ENCODE measurements around the gene FBXO8.

FBXO8 gene

GRCh38 chr4:174215961-174216680 is 67.3 kb downstream of the FBXO8 start:
- Mint-ChIP-seq H3K4me3 (peak overlapping the region; percentile 20 to 43), H3K27ac (peak overlapping the region; percentile 70)

DNA sequence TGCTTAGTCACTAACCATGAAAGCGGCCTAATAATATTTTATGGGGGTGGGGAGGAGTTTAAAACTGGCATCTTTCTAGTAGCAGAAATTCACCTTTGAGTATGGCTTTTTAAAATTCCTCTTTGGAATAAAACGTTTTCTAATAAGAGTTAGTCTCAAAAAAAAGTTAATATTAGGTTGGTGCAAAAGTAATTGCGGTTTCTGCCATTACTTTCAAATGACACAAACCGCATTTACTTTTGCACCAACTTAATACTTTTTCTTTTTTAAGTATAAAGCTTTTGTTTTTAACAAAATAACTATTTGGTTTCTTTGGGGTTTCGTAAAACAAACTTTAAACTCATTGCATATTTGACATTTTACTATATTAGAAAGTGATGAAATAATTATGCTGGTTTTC is 68.4 kb downstream of the FBXO8 start:
- DNase-seq (no peak), ATAC-seq (replicated peaks) (no peak)
- peaks cover 33 to 55% of the 10 kb centered on the region in 2 donors for H3K4me1 Mint-ChIP-seq
- no peak overlapping the region for H3K27ac Mint-ChIP-seq
- peaks cover 0 to 4% of the 10 kb centered on the region in 2 donors for H3K9me3 Mint-ChIP-seq
- H3K27me3 Mint-ChIP-seq, result peaks cover 69 to 81% of the 10 kb centered on the region in 2 donors
- no peaks in the 10 kb centered on the region for H3K36me3 Mint-ChIP-seq
- H3K4me3 Mint-ChIP-seq, result peak overlapping the region in 1 of 2 donors; percentile 61

More at GRCh38 chr4:174215961-174216680, 67.3 kb downstream of the FBXO8 start:
- Mint-ChIP-seq H3K4me1 (peaks cover 33 to 55% of the 10 kb centered on the region in 2 donors), H3K9me3 (peaks cover 0 to 4% of the 10 kb centered on the region in 2 donors), H3K36me3 (no peaks in the 10 kb centered on the region), H3K27me3 (peaks cover 65 to 71% of the 10 kb centered on the region in 2 donors)
- ATAC-seq (replicated peaks), result no peak
- no peak for DNase-seq

DNA sequence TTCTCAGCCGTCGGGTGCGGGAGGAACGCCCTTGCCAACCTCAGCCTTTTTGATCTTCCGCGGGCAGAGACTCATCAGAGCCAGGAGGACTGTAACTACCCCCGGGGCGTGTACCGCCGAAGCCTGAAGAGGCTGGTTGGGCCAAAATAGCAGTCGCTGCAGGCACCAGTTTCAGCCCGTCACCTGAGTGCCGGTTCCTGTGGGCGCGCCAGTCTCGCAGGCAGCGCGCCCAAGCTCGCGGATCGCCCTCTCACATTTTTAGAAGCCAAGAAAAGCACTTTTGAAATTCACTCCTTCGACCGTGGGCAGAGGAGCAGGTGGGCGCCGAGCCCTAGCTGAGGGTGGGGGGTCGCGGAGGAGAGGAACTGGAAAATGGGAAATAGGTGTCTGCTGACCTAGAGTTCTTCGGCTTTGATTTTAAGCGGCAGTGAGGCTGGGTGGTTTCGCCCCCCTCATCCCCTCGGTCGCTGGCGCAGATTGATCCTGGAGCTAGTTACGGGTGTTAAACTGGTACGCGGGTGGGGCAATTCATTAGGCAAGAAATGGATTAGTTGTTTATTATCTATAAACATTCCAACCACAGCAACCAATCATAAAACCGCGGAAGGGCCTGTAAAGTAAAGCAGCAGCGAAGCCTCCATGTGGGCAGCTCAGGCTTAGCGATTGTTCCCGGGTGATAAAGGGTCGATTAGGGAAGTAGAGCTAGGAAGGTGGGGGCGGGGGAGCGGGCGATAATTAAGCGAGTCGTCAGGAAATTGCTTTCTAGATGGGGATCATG is 69.2 kb downstream of the FBXO8 start:
- peaks cover 33 to 55% of the 10 kb centered on the region in 2 donors for H3K4me1 Mint-ChIP-seq
- peaks cover 72 to 82% of the 10 kb centered on the region in 2 donors for H3K27me3 Mint-ChIP-seq
- no peak for DNase-seq
- peak overlapping the region; percentile 37 for H3K27ac Mint-ChIP-seq
- H3K9me3 Mint-ChIP-seq, result peaks cover 0 to 4% of the 10 kb centered on the region in 2 donors
- ATAC-seq (replicated peaks), result no peak
- peak overlapping the region; percentile 4 to 61 for H3K4me3 Mint-ChIP-seq
- H3K36me3 Mint-ChIP-seq, result no peaks in the 10 kb centered on the region

- H3K27ac Mint-ChIP-seq, result peak overlapping the region; percentile 37
These were observed 69.8 kb downstream of the FBXO8 start for GRCh38 chr4:174213731-174214100.

GRCh38 chr4:174212061-174212460 is 71.4 kb downstream of the FBXO8 start:
- peaks cover 59 to 61% of the 10 kb centered on the region in 2 donors for H3K27me3 Mint-ChIP-seq
- no peaks in the 10 kb centered on the region for H3K36me3 Mint-ChIP-seq
- peaks cover 0 to 4% of the 10 kb centered on the region in 2 donors for H3K9me3 Mint-ChIP-seq
- DNase-seq, result no peak
- H3K27ac Mint-ChIP-seq, result no peak overlapping the region
- peaks cover 28 to 40% of the 10 kb centered on the region in 2 donors for H3K4me1 Mint-ChIP-seq
- ATAC-seq (replicated peaks), result no peak
- peak overlapping the region; percentile 48 to 56 for H3K4me3 Mint-ChIP-seq

More at GRCh38 chr4:174213731-174214100, 69.8 kb downstream of the FBXO8 start:
- DNase-seq (no peak), ATAC-seq (replicated peaks) (no peak)
- Mint-ChIP-seq H3K4me1 (peaks cover 33 to 55% of the 10 kb centered on the region in 2 donors), H3K9me3 (peaks cover 0 to 4% of the 10 kb centered on the region in 2 donors), H3K36me3 (no peaks in the 10 kb centered on the region), H3K27me3 (peaks cover 72 to 78% of the 10 kb centered on the region in 2 donors), H3K4me3 (peak overlapping the region; percentile 4 to 61)

DNA sequence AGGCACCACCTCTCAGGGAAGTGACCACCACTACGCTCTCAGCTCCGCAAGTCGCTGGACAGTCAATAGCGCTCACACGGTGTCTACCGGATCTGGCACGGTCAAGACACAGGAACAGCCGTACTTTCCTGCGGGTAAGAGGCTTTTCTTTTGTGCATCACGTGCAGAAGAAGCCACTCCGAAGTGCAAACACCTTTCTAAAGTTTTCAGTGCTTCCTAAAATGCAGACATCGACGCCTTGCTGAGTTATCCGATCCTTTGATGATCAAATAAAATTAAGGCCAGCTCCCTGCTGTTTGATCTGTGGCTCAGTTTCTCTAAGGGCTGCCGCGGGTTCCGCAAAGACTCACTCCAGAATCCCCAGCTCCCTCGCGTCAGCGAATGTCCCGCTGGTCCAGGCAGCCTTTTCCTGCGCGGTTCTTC is 71.8 kb downstream of the FBXO8 start:
- peaks cover 55 to 58% of the 10 kb centered on the region in 2 donors for H3K27me3 Mint-ChIP-seq
- no peak for ATAC-seq (replicated peaks)

DNA sequence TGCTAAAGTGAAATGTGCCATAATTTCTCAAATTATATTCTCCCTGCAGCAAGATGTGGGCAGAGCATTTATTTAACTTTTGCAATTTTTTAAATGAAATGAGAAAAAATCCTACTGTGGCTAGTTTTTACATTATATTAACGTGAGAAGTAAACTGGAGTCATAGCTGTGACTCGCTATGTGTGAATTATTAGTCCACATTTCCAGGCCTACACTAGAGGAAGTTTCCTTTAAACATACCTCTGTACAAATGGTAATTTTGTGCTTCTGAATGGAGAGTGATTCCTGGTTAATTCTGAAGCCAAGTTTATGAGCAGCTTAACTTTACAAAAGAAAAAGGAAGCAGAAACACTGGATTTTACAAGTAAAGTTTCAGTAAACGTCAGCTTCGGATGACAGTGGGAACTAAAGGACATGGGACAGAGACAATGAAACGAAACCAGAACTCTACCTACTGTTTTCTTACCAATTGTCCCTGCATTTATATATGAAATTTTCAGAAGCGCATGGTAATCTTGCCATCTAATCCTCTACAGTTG is 72.4 kb downstream of the FBXO8 start:
- peaks cover 55 to 58% of the 10 kb centered on the region in 2 donors for H3K27me3 Mint-ChIP-seq
- peaks cover 20 to 32% of the 10 kb centered on the region in 2 donors for H3K4me1 Mint-ChIP-seq
- no peaks in the 10 kb centered on the region for H3K36me3 Mint-ChIP-seq
- peaks cover 0 to 4% of the 10 kb centered on the region in 2 donors for H3K9me3 Mint-ChIP-seq
- no peak overlapping the region for H3K4me3 Mint-ChIP-seq
- no peak for ATAC-seq (replicated peaks)
- no peak for DNase-seq
- no peak overlapping the region for H3K27ac Mint-ChIP-seq

More for the DNA sequence above, 71.8 kb downstream of the FBXO8 start:
- no peak for DNase-seq
- Mint-ChIP-seq H3K4me3 (peak overlapping the region; percentile 48 to 56), H3K4me1 (peaks cover 25 to 35% of the 10 kb centered on the region in 2 donors), H3K27ac (no peak overlapping the region), H3K36me3 (no peaks in the 10 kb centered on the region), H3K9me3 (peaks cover 0 to 4% of the 10 kb centered on the region in 2 donors)

DNA sequence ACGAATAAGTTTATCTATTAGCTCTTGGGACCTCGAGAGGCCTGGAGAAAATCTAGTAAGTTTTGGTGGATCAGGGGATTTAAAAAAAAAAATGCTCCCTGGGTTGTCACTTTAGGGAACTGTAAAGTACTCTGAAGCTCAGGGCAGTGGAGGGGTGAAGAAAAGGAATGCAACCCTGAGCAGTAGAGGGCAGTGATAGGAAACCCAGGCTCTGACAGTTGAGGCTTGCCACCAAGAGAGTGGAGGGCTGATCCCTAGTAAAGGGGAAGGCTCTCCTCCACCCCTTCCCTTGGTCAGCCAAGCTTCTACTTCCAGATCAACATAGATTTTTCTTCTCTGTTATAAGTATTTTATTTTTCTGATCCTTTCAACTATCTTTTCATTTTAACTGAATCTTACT is 73.1 kb downstream of the FBXO8 start:
- Mint-ChIP-seq H3K27me3 (peaks cover 53 to 57% of the 10 kb centered on the region in 2 donors), H3K27ac (no peak overlapping the region), H3K4me3 (no peak overlapping the region), H3K36me3 (no peaks in the 10 kb centered on the region), H3K4me1 (peaks cover 17 to 32% of the 10 kb centered on the region in 2 donors), H3K9me3 (peaks cover 0 to 4% of the 10 kb centered on the region in 2 donors)
- DNase-seq (no peak), ATAC-seq (replicated peaks) (no peak)

- Mint-ChIP-seq H3K4me3 (no peak overlapping the region), H3K4me1 (peaks cover 13 to 25% of the 10 kb centered on the region in 2 donors), H3K9me3 (no peaks in the 10 kb centered on the region), H3K27me3 (peaks cover 52% of the 10 kb centered on the region in 2 donors), H3K36me3 (no peaks in the 10 kb centered on the region), H3K27ac (no peak overlapping the region)
- ATAC-seq (replicated peaks) (no peak), DNase-seq (no peak)
These were observed 74.1 kb downstream of the FBXO8 start for GRCh38 chr4:174209341-174209740.

DNA sequence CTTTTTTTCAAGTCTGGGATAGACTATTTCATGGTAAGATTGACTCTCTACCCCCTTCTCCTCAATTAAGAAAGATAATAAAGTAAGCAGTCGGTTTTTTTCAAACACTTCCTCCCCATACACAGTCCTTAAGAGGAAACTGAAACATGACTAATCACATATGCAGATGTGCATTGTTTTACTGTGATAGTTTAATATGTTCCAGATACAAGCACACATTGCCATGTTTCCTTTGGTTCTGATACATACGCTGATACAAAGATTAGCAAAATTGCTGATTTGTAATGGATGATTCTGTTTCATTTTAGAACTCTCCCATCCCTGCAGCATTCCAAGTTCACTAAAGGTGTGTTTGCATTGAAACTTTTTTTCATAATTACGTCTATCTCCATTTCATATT is 76.1 kb downstream of the FBXO8 start:
- Mint-ChIP-seq H3K4me1 (peaks cover 6 to 12% of the 10 kb centered on the region in 2 donors), H3K4me3 (no peak overlapping the region), H3K9me3 (no peaks in the 10 kb centered on the region), H3K27me3 (peaks cover 38% of the 10 kb centered on the region in 2 donors), H3K27ac (no peak overlapping the region), H3K36me3 (no peaks in the 10 kb centered on the region)
- no peak for ATAC-seq (replicated peaks)
- DNase-seq, result no peak

- Mint-ChIP-seq H3K9me3 (no peaks in the 10 kb centered on the region), H3K4me1 (no peaks in the 10 kb centered on the region), H3K4me3 (no peak overlapping the region), H3K27ac (no peak overlapping the region), H3K27me3 (peaks cover 19% of the 10 kb centered on the region in 2 donors), H3K36me3 (no peaks in the 10 kb centered on the region)
- DNase-seq (no peak), ATAC-seq (replicated peaks) (no peak)
These were observed 79.2 kb downstream of the FBXO8 start for GRCh38 chr4:174204164-174204831.

- Mint-ChIP-seq H3K27ac (no peak overlapping the region), H3K36me3 (no peaks in the 10 kb centered on the region)
These were observed 81.6 kb downstream of the FBXO8 start for GRCh38 chr4:174201871-174202270.

DNA sequence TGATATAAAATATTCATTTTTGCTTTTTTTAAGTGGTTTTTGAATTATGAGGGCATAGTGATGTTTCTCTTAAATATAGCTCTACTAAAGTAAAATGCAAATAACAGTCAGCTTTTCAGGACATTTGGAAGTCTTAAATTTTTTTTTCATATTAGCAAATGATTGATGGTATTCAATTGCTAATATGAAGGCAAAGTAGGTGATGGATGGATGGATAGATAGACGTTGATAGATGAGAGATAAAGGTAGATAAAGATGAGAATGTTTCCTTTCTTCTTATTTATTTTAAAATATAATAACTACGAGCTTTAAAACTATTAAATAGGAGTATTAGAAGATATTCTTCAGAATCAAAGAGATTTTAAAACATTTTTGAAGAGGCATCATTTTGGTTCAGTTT is 83.7 kb downstream of the FBXO8 start:
- no peak overlapping the region for H3K27ac Mint-ChIP-seq
- no peak for DNase-seq

More at GRCh38 chr4:174201871-174202270, 81.6 kb downstream of the FBXO8 start:
- peaks cover 12 to 26% of the 10 kb centered on the region in 2 donors for H3K27me3 Mint-ChIP-seq
- H3K9me3 Mint-ChIP-seq, result no peaks in the 10 kb centered on the region
- H3K4me3 Mint-ChIP-seq, result no peak overlapping the region
- ATAC-seq (replicated peaks) (no peak), DNase-seq (no peak)
- no peaks in the 10 kb centered on the region for H3K4me1 Mint-ChIP-seq

GRCh38 chr4:174198828-174199227 is 84.6 kb downstream of the FBXO8 start:
- no peak for ATAC-seq (replicated peaks)
- DNase-seq, result no peak
- no peaks in the 10 kb centered on the region for H3K9me3 Mint-ChIP-seq
- no peaks in the 10 kb centered on the region for H3K36me3 Mint-ChIP-seq
- peaks cover 10 to 34% of the 10 kb centered on the region in 2 donors for H3K27me3 Mint-ChIP-seq
- no peak overlapping the region for H3K4me3 Mint-ChIP-seq
- H3K27ac Mint-ChIP-seq, result no peak overlapping the region
- peaks cover 0 to 1% of the 10 kb centered on the region in 2 donors for H3K4me1 Mint-ChIP-seq

More for the DNA sequence above, 83.7 kb downstream of the FBXO8 start:
- H3K36me3 Mint-ChIP-seq, result no peaks in the 10 kb centered on the region
- H3K4me1 Mint-ChIP-seq, result peaks cover 0 to 1% of the 10 kb centered on the region in 2 donors
- H3K9me3 Mint-ChIP-seq, result no peaks in the 10 kb centered on the region
- ATAC-seq (replicated peaks), result no peak
- peaks cover 10 to 34% of the 10 kb centered on the region in 2 donors for H3K27me3 Mint-ChIP-seq
- H3K4me3 Mint-ChIP-seq, result no peak overlapping the region
